HG02938 (cell line): ENCODE measurements around the gene AIP.
A peak's percentile ranks its signal among the peaks of the same experiment; 100 is the strongest.
"Not testable (repeated sequence)": the region's sequence is repeated elsewhere in the genome, so short reads cannot be mapped to it uniquely, and the experiment has no call there.

Experiments
- ATAC-seq: cut with Tn5 transposase; IDR thresholded peaks from one replicate; pipeline ENCODE4 v1.9.1; 2021; ENCODE audit warnings: mild to moderate bottlenecking, moderate library complexity; ENCODE audit not compliant: unreplicated experiment

The AIP gene

DNA sequence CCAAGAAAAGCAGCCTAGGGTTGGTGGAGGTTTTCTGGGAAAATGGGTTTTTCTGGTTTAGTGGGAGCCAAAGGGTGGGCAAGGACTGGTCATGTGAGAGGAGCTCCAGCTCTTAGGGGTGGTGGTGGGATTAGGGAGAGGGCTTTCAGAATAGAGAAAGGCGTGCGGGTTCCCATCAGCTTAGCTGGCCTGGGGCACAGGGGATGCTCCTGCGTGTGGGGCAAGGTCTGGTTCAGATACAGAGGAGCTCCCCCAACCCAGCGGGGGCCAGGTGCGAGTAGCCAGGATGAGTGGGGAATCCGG lies 14.4 kb upstream of the AIP start:
- no peak for ATAC-seq

DNA sequence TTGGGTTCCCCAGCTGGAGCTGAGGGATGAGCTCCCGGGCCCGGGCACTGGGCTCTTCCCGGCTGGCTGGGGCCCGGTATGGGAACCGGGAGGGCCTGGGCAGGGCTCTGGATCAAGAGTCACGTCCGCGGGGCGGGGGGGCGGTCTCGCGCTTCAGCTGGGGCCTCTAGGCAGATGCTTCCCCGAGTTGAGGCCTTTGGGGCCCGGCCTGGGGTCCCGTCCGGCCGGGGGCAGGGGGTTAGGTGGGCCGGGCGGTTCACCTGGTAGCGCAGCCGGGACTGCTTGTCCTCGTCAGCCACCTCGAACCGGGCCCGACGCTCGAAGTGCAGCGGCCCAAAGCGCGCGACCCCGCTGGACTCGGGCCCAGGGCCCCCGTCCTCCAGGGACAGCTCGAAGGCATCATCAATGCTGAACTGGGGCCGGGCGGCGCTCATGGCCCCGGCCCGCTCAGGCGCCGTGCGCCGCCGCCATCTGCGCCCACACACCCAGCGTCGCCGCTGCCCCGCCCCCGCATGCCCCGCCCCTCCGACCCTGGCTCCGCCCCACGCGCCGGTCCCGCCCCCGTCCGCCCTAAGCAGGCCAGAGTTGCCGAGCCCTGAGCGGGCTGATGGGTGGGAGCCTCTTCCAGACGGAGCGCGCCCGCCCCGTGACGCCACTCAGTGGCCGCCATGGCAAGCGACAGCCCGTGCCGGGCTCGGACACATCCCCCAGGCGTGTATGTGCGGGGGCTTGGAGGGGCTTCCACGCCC lies 13.9 kb upstream of the AIP start, which contains the start of gene TMEM134:
Gene TMEM134, minus strand, starts transcription at position 493 of the 749 bp plus-strand sequence. Its CDS starts 59 bp downstream, at position 434.
- ATAC-seq = no peak

DNA sequence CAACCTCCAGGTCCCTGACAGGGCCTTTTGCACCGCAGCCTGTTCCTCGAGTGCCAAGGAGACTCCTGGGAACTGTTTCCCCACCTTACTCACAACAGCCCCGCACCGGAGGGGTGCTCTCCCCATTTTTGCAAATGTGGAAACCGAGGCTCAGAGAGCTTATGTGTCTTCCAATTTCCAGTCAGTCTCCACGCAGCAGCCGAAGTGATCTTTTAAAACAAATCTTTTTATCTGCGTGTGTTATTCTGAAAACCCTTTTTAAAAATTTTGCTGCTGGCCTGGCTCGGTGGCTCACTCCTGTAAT lies 13.4 kb upstream of the AIP start:
- ATAC-seq = no peak

DNA sequence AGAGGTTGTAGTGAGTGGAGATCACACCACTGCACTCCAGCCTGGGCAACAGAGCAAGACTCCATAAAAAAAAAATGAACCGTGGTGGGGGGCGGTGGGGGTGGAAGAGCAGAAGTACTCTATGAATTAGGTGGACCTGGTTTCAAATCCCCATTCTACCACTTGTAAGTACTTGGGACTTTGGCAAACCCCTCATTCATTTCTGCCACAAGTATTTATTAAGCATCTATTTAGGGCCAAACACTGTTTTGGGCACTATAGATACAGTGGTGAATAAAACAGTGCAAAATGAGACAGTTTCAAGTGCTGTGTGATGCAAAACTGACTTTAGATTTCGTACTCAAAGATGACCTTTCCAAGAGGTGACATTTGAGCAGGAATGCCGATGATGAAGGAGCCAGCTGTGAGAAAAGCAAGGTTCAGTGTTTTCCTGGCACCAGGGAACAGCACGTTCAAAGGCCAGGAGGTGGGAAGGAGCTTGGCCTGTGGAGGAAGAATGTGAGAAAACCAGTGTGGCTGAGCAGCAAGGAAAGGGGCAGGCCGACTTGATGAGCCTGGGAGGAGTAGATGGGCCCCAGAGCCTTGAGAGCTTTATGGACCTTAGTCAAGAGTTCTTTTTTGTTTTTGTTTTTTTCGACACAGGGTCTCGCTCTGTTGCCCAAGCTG lies 12.4 kb upstream of the AIP start:
- ATAC-seq = no peak

DNA sequence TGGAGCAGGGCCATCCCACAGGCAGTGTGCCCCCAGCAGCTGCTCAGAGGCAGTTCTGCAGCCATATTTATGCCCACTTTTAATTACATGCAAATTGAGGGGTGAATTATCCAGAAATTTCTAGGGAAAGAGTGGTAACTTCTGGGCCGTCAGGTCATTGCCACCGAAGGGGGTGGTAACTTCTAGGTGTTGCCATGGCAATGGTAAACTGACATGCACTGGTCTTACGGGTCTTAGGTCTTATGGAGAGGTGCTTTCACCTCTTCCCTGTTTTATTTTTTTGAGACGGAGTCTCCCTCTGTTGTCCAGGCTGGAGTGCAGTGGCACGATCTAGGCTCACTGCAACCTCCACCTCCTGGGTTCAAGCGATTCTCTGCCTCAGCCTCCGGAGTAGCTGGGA lies 9.9 kb upstream of the AIP start:
- no peak for ATAC-seq

DNA sequence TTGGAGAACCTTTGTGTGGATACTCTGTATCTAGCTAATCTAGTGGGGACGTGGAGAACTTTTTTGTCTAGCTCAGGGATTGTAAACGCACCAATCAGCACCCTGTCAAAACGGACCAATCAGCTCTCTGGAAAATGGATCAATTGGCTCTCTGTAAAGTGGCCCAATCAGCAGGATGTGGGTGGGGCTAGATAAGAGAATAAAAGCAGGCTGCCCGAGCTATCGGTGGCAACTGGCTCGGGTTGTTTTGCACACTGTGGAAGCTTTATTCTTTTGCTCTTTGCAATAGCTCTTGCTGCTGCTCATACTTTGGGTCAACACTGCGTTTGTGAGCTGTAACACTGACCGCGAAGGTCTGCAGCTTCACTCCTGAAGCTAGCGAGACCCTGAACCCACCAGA lies 6.1 kb upstream of the AIP start:
- ATAC-seq = not testable (repeated sequence)

DNA sequence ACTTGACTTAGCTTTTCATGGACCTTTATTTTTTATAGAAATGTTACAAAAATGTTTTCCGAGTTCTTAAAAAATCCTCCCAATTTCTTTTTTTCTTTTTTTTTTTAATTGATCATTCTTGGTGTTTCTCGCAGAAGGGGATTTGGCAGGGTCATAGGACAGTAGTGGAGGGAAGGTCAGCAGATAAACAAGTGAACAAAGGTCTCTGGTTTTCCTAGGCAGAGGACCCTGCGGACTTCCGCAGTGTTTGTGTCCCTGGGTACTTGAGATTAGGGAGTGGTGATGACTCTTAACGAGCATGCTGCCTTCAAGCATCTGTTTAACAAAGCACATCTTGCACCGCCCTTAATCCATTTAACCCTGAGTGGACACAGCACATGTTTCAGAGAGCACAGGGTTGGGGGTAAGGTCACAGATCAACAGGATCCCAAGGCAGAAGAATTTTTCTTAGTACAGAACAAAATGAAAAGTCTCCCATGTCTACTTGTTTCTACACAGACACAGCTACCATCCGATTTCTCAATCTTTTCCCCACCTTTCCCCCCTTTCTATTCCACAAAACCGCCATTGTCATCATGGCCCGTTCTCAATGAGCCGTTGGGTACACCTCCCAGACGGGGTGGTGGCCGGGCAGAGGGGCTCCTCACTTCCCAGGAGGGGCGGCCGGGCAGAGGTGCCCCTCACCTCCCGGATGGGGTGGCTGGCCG lies 5.3 kb upstream of the AIP start:
- not testable (repeated sequence) for ATAC-seq

DNA sequence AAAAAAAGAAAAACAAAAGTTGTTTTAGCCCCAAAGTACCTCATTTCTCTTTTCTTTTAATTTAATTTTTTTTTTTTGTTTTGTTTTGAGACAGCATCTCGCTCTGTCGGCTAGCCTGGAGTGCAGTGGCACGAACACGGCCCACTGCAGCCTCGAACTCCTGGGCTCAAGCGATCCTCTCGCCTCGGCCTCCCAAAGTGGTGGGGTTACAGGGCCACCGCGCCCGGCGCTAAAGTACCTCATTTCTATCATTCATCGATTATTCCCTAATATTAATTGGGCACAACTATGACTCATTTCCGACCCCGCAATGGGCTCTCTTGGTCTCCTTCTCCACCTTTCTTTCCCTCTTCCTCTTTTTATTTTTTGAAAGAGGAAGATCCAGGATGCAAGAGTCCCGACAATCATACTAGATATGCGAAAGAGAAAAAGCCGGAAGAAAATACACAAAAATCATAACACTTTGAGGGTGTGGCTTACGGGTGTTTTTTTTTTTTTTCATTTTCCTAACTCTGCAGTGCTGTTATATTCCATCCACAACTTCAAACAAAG lies 475 bp upstream of the AIP start:
- peak; percentile 7 for ATAC-seq

DNA sequence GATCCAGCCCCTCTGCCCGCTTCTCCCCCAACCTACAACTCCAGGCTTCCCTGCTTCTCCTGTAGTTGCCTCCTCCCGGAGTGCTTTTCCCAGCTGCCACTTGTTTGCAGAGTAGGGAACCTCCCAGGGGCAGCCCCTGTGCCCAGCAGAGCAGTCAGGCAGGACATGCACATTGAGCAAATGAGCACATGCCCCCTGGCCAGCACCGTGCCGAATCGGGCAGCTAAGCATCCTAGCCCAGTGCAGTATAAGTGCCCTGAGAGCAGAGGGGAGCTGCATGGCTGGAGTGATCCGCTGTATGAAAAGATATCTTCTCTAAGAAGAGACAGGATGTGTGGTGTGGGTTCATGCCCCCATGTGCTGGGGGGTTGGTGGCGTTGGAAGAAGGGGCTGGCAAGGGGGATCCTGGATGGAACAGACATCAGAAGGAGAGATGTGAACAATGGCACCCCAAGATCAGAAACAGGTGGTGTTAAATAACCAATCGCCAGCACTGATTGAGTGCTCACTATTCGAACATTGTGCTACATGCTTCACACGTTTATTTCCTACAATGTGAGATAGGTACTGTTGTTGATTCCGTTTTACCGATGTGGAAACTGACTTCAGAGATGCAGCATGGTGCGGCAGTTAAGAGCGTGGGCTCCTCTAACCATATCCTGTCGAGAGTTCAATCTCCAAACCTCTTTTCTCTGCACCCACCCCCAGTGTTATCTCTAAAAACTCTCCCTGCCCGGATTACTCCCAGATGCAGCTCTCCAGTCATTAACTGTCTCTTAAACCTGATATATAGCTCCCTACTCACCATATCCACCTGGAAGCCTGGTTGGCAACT lies 1.2 kb downstream of the AIP start:
- no peak for ATAC-seq

DNA sequence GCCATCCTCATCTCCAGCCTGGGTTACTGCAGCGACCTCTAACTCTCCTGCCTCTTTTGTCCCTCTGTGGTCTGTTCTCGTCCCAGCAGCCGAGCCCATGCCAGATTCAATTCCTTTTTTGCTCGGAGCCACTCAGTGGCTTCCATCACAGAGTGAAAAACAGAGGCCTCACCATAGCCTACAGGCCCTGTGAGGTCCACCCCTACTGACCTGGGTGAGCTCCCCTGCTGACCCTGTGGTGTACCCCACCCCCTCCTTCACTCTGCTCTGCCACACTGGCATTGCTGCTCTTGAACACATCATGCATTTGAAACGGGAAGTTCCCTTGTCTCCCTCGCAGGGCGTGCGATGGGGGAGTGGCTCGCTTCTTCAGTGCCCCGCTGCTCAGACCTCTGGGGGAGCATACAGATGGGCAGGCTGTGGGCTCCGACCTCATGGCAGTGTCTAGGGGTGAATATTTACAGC lies 2.1 kb downstream of the AIP start:
- ATAC-seq = no peak

DNA sequence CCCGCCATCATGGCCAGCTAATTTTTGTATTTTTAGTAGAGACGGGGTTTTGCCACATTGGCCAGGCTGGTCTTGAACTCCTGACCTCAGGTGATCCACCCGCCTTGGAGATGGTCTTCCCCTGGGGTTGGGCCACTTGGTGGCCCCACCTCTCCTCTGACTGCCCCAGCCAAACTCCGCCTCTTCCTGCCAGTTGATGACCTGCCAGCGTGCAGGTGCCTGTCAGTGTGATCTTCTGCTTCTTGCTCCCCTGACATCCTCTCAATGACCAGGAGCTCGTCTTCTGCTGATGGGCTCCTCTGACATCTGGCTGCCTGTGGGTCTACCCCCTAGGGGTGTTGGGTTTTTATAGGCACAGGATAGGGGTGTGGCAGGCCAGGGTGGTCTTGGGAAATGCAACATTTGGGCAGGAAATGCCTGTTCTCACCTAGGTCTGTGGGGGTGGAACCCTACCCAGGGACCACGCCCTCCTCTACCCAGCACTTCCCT lies 3.1 kb downstream of the AIP start:
- not testable (repeated sequence) for ATAC-seq

DNA sequence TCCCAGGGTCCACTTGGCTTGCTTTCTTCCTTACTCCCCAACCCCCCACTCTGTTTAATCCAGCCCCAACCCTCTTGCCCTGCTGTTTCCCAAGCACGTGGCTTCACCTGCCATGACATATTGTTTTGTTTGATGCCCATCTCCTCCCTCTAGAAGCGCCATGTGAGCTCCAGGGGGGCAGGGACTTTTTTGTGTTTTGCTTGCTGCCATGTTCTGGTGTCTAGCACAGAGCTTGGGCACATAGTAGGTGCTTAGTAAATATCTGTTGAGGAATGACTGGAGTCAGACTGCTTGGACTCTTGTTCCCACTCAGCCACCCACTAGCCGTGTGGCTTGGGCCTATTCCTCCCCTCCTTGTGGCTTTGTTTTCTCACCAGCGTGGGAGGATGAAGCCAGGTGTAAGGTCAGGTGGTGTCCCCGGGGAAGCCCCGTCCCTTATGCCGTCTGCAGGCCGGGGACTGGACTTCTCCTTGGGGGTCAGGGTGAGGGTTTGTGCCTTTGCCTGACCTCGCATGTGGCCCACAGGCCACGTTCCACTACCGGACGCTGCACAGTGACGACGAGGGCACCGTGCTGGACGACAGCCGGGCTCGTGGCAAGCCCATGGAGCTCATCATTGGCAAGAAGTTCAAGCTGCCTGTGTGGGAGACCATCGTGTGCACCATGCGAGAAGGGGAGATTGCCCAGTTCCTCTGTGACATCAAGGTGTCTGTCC lies 3.8 kb downstream of the AIP start:
- no peak for ATAC-seq

DNA sequence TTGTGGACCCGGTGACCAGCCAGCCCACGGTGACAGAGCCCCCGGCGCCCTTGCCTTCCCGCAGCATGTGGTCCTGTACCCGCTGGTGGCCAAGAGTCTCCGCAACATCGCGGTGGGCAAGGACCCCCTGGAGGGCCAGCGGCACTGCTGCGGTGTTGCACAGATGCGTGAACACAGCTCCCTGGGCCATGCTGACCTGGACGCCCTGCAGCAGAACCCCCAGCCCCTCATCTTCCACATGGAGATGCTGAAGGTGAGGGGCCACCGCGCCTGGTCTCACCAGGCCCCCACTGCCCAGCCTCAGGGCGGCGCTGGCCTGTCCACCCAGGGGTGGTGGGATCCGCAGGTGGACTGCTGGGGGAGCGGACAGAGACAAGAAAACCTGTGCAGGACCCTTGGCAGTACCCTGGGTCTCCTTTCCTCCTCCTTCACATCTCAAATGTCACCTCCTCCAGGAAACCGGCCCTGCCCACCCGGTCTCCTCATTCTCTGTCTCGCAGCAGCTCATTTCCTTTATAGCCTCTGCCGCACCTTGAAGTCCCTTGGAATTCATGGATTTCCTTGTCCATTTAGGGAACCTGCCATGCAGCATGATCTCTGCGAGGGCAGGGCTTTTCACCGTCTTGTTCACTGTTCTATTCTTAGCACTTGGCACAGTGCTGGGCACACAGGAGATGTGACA lies 6.5 kb downstream of the AIP start:
- ATAC-seq = no peak

DNA sequence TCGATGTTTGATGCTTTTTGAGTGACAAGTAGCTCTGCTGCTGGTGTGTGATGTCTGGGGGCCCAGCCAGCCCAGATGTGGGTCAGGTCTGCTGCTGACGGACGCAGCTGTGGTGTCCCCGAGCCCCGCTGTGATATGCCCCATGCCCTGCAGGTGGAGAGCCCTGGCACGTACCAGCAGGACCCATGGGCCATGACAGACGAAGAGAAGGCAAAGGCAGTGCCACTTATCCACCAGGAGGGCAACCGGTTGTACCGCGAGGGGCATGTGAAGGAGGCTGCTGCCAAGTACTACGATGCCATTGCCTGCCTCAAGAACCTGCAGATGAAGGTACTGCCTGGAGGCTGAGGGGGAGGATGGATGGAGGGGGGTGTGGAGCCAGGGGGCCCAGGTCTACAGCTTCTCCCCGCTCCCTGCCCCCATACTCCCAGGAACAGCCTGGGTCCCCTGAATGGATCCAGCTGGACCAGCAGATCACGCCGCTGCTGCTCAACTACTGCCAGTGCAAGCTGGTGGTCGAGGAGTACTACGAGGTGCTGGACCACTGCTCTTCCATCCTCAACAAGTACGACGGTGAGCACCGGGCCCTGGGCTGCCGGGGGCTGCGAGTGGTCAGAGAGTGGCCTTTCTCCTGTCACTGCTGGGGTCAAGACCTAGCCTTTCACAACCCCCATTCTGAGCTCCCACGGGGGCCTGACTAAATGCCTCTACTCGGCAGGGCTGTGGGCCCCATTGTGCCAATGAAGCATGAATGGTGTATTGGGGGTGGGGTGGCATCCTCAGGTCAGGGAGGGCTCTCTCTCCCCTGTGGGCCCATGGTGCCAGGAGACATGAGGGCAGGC lies 7.3 kb downstream of the AIP start:
- ATAC-seq = no peak

DNA sequence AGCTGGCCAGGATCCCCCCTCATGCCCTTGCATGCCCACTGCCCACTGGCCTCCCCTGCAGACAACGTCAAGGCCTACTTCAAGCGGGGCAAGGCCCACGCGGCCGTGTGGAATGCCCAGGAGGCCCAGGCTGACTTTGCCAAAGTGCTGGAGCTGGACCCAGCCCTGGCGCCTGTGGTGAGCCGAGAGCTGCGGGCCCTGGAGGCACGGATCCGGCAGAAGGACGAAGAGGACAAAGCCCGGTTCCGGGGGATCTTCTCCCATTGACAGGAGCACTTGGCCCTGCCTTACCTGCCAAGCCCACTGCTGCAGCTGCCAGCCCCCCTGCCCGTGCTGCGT lies 7.9 kb downstream of the AIP start:
- ATAC-seq = no peak

DNA sequence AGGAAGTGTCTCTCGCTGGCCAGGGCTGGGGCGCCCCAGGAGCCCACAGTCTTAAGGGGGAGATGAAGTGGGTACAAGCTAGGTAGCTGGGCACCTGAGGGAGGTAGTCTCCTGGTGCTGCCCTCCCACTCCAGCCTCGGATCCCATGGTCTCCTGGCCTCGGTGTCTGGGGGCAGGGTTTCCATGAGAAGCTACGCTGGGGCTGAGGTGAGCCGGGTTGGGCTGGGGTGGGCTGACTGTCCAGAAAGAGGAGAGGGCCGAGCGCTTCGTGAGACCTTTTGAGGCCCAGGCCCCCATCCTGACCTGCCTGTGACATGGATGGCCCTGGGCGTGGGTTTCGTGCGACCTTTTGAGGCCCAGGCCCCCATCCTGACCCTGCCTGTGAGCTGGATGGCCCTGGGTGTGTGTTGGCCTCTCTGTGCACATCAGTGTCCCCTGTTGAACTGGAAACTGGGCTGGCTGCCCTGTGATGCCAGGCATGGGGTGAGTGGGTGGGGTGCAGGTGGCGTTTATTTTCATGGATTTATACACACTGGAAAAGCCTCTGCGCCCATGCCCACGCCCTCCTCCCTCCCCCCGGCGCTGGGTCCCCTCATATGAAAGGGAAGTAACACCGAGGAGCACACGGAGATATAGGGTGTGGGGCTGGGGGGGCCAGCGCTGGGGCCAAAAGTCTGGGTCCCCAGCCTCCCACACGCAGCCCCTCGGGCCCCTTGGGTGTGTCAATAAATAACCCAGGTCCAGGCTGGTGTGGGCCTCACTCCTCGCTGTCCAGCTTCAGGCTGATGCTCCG lies 8.6 kb downstream of the AIP start:
- ATAC-seq = no peak

DNA sequence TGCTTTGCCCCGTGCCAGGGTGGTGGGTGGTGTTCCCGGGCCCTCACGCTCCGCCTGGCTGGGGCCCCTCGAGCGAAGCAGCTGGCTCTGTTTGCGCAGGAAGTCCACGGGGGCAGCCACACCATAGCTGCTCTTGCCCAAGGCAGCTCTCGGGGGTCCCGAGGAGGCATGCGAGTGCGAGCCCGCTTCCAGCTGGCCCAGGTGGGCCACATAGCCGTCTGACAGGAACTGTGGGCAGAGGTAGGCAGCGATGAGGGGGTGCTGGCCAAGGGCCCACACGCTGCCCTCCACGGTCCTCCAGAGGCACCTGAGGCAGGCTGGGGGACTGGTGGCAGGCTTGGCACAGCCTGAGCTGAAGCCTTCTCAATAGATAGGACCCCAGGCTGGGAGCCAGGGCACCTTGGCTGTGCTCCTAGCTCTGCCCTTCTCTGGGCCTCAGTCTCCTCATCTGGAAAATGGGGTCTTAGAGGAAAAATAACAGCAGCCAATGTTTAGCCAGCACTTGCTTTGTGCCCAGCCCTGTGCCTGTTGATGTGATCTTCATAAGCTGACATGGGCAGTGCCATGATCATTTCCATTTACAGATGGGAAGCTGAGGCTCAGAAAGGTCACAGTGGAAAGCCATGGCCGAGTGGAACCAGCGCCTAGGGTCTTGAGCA lies 9.4 kb downstream of the AIP start:
- no peak for ATAC-seq
